HuH-7 (cell line): ENCODE data around the gene CDYL2.
"Not testable (repeated sequence)": the region's sequence is repeated elsewhere in the genome, so short reads cannot be mapped to it uniquely, and the experiment has no call there.

Experiments
- DNase-seq: peaks from one replicate; pipeline ENCODE4 v3.0.0; 2011; ENCODE audit warnings: low spot score

The CDYL2 gene

DNA sequence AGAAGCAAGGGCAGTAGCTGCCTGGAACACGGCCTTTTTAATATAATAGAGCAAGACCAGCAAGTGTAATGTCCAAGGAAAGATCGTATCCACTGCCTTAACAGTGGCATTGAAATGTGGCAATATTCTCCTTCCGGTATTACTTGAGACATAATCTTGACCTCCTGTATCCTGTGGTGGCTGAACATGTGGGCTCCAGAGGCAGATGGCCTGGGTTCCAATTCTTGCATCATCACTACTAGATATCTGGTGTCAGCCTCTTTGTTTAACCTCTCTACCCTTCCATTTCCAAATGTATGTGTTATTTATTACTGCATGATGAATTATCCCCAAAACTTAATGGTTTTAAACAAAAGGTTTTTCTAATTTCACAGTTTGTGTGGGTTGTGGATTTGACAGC, 3.5 kb upstream of the CDYL2 start:
- no peak for DNase-seq

DNA sequence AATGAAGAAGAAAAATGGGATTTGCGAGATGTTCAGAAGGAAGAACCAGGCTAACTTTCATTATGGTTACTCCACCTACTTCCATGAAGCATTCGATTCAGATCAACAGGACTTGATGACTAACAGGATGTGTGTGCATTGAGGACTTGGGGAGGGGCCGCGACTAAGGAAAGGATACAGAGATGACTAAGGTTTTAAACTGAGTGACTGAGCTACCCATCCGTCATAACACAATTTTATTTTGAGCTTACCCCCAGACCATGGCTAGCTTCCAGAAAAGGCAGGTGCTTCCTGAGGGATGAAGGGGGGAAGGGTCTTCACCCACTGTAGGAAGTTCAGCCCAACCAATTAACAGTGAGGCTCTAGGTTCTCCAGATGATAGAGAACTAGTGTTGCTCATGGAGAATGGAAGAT, 2.5 kb upstream of the CDYL2 start:
- DNase-seq: no peak

DNA sequence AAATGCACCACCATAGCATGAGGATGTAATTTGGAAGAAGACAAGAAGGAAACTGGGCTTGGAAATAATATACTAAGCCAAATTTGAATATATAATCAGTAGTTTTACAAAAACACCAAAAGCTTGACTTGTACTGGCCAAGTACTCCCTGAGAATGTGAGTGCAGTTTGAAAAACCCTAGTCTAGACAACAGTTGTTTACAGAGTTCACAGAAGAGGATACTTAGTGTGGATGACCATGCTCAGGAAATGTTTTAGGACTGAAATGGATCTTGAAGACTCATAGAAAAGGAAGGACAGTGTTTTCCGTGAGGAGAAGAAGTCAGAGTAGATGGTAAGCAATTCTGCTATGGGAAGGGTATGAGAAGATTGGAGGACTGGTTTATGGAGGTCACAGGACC, 1.9 kb upstream of the CDYL2 start:
- DNase-seq: no peak

- no peak for DNase-seq
Observed at GRCh38 chr16:80804056-80804525, 307 bp downstream of the CDYL2 start.

DNA sequence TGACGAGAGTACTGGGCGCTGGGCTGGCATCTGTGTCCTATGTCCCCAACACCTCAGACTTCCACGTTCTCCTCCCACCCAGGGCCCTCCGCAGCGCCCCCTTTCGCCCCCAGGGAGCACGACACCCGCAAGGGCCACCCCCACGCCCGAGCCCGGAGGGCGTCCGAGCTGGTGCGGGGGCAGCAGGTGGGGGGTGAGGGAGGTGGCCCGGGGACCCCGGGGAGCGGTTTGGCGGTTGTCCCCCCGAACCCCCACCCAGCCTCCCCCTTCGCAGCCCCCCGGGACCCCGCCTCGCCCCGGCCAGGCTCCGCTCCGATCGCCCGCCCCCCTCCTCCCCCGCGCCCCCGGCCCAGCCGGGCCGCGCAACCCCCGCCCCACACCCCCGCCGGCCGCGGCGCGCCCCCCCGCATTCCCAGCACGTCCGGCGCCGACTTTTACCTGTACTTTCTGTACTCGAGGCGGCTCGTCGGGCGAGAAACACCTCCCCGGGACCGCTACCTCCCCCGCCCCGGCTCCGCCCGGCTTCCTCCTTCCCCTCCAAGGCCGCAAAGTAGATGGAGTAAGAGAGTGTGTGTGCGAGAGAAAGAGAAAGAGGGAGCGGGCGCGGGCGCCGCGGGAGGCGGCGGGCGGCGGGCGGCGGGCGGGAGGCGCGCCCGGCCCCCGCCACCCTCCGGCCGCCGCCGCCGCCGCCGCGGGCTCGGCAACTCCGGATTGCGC, 901 bp downstream of the CDYL2 start:
- DNase-seq: peak; percentile 87

- no peak for DNase-seq
Observed at GRCh38 chr16:80802902-80803301, 1.5 kb downstream of the CDYL2 start.

DNA sequence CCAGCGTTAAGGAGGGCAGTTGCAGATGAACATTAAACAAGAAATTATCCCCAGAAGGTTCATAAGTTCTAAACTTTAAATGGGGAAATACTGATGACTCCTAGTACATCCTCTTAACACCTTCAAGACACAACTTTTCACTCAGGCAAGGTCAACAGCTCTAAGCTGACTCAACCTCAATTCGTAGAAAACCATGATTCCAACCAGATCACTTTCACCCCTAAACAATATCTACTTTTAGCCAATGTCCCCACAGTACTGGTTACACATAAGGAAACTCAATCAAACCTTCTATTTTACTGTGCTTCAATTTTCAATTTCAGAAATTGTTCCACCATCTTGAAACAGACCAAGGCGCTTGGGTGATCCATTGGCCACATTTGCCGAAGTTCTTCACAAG, 2.3 kb downstream of the CDYL2 start:
- DNase-seq: no peak

DNA sequence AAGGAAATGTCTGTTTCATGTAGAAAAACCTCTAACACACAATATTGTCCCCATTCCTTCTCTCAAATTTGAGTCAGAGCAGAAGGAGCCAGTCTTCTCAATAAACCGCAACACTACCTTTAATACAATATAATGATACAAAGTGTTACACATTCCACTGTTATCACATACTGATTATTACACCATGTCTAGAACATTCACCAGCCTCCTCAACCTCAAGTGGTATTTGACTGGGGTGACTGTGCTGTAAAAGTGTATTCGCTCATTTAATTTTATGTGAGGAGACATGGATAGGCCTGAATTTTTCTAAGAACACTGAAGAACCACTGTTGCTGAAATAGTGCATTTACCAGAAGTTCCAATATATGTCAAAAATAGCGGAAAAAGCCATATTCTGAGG, 10.3 kb downstream of the CDYL2 start:
- no peak for DNase-seq

DNA sequence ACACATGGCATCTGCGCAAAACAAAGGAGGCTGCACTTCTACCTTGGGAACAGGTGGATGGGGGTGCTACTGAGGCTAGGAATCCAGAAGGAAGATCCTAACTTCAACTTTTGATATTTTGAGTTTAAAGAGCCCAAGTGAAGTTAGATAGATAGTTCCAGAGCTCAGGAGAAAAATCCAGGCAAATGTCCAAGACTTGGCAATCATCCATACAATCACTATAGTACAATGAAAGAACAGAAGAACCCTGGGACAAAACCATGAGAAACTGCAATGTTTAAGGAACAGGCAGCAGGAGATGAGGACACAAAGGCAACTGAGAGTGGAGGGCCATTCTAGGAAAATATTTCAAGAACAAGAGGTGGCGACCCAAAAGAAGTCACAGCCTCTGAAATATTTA, 12.4 kb downstream of the CDYL2 start:
- DNase-seq: no peak

DNA sequence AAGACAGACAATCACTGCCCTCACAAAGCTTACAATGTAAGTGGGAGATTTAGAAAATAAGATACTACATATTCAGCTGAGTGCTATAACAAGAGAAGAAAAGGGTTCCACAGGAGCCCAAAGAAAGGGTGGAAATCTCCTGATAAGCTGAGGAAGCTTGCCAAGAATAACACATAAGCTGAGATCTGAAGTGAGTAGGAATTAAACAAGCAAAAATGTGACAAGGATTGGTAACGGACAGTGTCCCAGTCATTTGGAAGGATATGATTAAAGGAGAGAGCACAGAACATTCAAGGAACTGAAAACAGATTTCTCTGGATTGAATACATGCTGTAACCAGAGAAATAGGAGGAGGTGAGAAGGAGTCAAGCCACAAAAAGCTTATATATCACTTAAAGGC, 13.0 kb downstream of the CDYL2 start:
- DNase-seq: no peak

- no peak for DNase-seq
Observed at GRCh38 chr16:80790751-80791150, 13.6 kb downstream of the CDYL2 start.

- DNase-seq: no peak
Observed at GRCh38 chr16:80788027-80788426, 16.4 kb downstream of the CDYL2 start.

- DNase-seq: not testable (repeated sequence)
Observed at GRCh38 chr16:80786561-80786960, 17.8 kb downstream of the CDYL2 start.

GRCh38 chr16:80784951-80785350, 19.4 kb downstream of the CDYL2 start:
- no peak for DNase-seq

DNA sequence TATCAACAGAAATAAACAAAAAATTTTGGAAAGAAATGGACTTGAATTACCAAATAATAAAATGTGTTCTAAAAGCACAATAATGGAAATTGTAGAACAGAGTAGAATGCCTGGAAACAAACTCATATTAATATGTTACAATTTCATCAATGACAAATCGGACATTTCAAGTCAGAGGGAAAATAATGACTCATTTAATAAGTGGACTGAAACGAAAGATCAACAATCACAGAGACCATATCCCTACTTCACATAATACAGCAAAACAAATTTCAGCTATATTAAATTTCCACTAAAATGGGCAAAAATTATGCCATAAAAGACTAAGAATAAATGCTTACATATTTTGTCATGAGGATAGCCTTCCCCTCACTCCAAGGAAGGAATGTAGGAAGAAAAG, 25.7 kb downstream of the CDYL2 start:
- no peak for DNase-seq

- DNase-seq: no peak
Observed at GRCh38 chr16:80776856-80777255, 27.5 kb downstream of the CDYL2 start.

- DNase-seq: no peak
Observed at GRCh38 chr16:80775450-80775849, 28.9 kb downstream of the CDYL2 start.

DNA sequence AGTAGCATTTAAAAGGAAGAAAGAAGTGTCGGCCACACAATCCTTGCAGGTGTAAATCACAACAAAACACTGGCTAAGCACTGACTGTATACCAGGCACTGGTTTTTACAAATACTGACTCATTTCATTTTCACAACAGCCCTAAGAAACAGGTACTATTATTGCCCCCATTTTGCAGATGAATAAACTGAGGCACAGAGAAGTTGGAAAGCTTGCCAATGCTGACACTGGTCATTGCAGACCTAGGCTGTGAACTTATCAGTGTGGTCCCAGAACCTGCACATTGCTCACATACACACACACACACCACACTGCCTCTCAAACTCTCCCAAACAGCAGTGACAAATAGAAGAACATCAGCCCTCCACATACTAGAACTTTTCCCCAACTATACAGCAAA, 37.6 kb downstream of the CDYL2 start:
- DNase-seq: no peak

- no peak for DNase-seq
Observed at GRCh38 chr16:80759419-80760162, 44.8 kb downstream of the CDYL2 start.

GRCh38 chr16:80754476-80754875, 49.9 kb downstream of the CDYL2 start:
- DNase-seq: no peak

- DNase-seq: no peak
Observed at GRCh38 chr16:80752541-80752940, 51.9 kb downstream of the CDYL2 start.

DNA sequence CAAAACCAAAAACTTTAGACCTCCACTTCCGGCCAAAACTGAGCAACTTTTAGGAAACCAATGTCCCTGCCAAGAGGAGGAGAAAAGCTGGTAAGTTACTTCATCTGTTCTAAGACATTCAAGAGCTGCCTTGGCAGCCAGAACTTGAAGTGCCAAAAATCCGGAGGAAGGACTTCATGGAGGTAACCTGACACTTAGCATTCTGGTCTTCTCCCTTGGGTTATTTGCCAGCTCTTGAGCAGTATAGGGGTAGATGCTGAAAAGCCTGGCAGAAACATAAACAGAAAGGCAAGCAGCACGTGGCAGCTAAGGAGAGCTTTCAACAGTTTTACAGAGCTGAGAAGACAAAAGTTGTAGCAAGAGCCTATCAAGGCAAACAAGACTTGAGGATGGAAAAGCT, 53.2 kb downstream of the CDYL2 start:
- DNase-seq: no peak

GRCh38 chr16:80746231-80746630, 58.2 kb downstream of the CDYL2 start:
- DNase-seq: no peak

DNA sequence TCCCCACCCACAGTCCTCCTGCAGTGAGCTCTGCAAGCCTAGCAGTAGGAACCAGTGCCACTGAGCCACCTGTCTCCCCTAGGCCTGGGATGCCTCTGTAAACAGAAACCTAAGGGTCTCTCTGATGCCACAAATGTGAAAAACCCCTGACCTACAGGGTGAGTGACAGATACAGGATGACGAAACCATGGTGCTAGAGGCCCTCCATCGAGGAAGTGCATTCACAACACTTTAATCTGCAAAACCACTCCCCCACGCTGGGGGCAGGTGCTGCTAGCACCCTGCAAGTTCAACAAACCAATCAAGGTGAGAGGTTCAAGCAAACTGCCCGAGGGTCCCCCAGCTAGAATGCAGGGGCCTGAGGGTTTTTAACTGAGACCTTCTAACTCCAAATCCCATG, 59.5 kb downstream of the CDYL2 start:
- peak; percentile 55 for DNase-seq
